ENCODE measurements around the gene REEP3.

DNA sequence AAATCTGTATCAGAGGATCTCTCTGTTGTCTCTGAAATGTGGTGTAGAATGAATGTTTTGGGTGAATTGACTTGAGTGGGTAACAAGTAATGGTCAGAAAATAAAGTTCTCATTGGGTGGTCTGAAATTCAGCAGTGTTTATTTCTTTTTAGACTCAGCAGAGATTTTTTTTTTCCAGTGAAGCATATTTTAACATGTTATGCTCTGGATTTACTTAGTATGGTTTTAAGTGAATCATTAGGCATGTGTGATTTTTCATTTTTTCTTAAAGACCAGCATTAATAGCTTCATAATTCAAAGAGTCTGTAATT lies 63.5 kb downstream of the REEP3 start:
- TF ChIP-seq EZH2phosphoT487 (IDR thresholded peaks at IDR 0.05; ENCODE audit: insufficient read depth, low read depth) (no peak), EZH2 (IDR thresholded peaks at IDR 0.05; ENCODE audit: insufficient read depth, poor library complexity, severe bottlenecking) (no peak)
